ENCODE data around the gene FBXO45. TPM values are rescaled to one million over a fixed set of nuclear protein-coding genes. Genes with fewer than 3 reads are reported as not detected.

FBXO45 gene
- total RNA-seq, 3 donors from 2014 or later: 5.6 to 7.6 (median 7.5) TPM

GRCh38 chr3:196552253-196552652 is 16.2 kb upstream of the FBXO45 start:
- no peaks in the 10 kb centered on the region for H3K27me3 ChIP-seq
- H3K27ac ChIP-seq: no peak overlapping the region
- H3K4me3 ChIP-seq: no peak overlapping the region
- H3K9me3 ChIP-seq: peaks cover 0 to 7% of the 10 kb centered on the region in 2 donors
- TF ChIP-seq, protein P1, sequence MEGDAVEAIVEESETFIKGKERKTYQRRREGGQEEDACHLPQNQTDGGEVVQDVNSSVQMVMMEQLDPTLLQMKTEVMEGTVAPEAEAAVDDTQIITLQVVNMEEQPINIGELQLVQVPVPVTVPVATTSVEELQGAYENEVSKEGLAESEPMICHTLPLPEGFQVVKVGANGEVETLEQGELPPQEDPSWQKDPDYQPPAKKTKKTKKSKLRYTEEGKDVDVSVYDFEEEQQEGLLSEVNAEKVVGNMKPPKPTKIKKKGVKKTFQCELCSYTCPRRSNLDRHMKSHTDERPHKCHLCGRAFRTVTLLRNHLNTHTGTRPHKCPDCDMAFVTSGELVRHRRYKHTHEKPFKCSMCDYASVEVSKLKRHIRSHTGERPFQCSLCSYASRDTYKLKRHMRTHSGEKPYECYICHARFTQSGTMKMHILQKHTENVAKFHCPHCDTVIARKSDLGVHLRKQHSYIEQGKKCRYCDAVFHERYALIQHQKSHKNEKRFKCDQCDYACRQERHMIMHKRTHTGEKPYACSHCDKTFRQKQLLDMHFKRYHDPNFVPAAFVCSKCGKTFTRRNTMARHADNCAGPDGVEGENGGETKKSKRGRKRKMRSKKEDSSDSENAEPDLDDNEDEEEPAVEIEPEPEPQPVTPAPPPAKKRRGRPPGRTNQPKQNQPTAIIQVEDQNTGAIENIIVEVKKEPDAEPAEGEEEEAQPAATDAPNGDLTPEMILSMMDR (IDR thresholded peaks at IDR 0.05): no peak
- TF ChIP-seq POLR2A (IDR thresholded peaks at IDR 0.05) (no peak), POLR2AphosphoS5 (IDR thresholded peaks at IDR 0.05) (no peak)
- H3K36me3 ChIP-seq: no peaks in the 10 kb centered on the region
- no peak for DNase-seq (ENCODE audit: low spot score in 2 of 2)
- intact Hi-C loops (cut with DNase I; ENCODE audit: low total_unique reads): no loop called here
- H3K4me1 ChIP-seq: no peaks in the 10 kb centered on the region

GRCh38 chr3:196553551-196553950 is 14.9 kb upstream of the FBXO45 start:
- TF ChIP-seq, protein P1 (IDR thresholded peaks at IDR 0.05): no peak
- TF ChIP-seq POLR2AphosphoS5 (IDR thresholded peaks at IDR 0.05) (no peak), POLR2A (IDR thresholded peaks at IDR 0.05) (no peak)
- no peaks in the 10 kb centered on the region for H3K27me3 ChIP-seq
- intact Hi-C loops (cut with DNase I; ENCODE audit: low total_unique reads): no loop called here
- no peaks in the 10 kb centered on the region for H3K4me1 ChIP-seq
- H3K27ac ChIP-seq: no peak overlapping the region
- DNase-seq (ENCODE audit: low spot score in 2 of 2): no peak
- no peak overlapping the region for H3K4me3 ChIP-seq
- no peaks in the 10 kb centered on the region for H3K36me3 ChIP-seq
- peaks cover 0 to 7% of the 10 kb centered on the region in 2 donors for H3K9me3 ChIP-seq

GRCh38 chr3:196554205-196554604 is 14.3 kb upstream of the FBXO45 start:
- no peaks in the 10 kb centered on the region for H3K36me3 ChIP-seq
- DNase-seq (ENCODE audit: low spot score in 2 of 2): no peak
- TF ChIP-seq POLR2AphosphoS5 (IDR thresholded peaks at IDR 0.05) (no peak), POLR2A (IDR thresholded peaks at IDR 0.05) (no peak)
- TF ChIP-seq, protein P1 (IDR thresholded peaks at IDR 0.05): no peak
- no peaks in the 10 kb centered on the region for H3K27me3 ChIP-seq
- peaks cover 0 to 5% of the 10 kb centered on the region in 2 donors for H3K9me3 ChIP-seq
- no peaks in the 10 kb centered on the region for H3K4me1 ChIP-seq
- H3K4me3 ChIP-seq: no peak overlapping the region
- intact Hi-C loops (cut with DNase I; ENCODE audit: low total_unique reads): no loop called here
- no peak overlapping the region for H3K27ac ChIP-seq

- Histone ChIP-seq H3K4me1 (no peaks in the 10 kb centered on the region), H3K4me3 (no peak overlapping the region), H3K27ac (no peak overlapping the region), H3K27me3 (no peaks in the 10 kb centered on the region), H3K36me3 (no peaks in the 10 kb centered on the region), H3K9me3 (no peaks in the 10 kb centered on the region)
- intact Hi-C loops (cut with DNase I; ENCODE audit: low total_unique reads): no loop called here
- TF ChIP-seq POLR2A (IDR thresholded peaks at IDR 0.05) (no peak), POLR2AphosphoS5 (IDR thresholded peaks at IDR 0.05) (no peak)
- TF ChIP-seq, protein P1 (IDR thresholded peaks at IDR 0.05): no peak
- no peak for DNase-seq (ENCODE audit: low spot score in 2 of 2)
Observed at GRCh38 chr3:196555295-196555694, 13.2 kb upstream of the FBXO45 start.

- Histone ChIP-seq H3K4me3 (no peak overlapping the region), H3K4me1 (no peaks in the 10 kb centered on the region), H3K36me3 (no peaks in the 10 kb centered on the region), H3K27me3 (no peaks in the 10 kb centered on the region), H3K27ac (no peak overlapping the region), H3K9me3 (no peaks in the 10 kb centered on the region)
- intact Hi-C loops (cut with DNase I; ENCODE audit: low total_unique reads): no loop called here
- TF ChIP-seq, protein P1 (IDR thresholded peaks at IDR 0.05): no peak
- TF ChIP-seq POLR2A (IDR thresholded peaks at IDR 0.05): no peak
- TF ChIP-seq POLR2AphosphoS5 (IDR thresholded peaks at IDR 0.05): no peak
- DNase-seq (ENCODE audit: low spot score in 2 of 2): no peak
Observed at GRCh38 chr3:196557236-196557635, 11.2 kb upstream of the FBXO45 start.
